ENCODE data around the gene ATMIN.

ATMIN gene
- total RNA-seq, result 59.4 to 80.4 (median 64.1) reads per million in 3 donors

- no peaks in the 10 kb centered on the region for H3K9me3 ChIP-seq (ENCODE audit: control insufficient read depth, low read length)
- no peaks in the 10 kb centered on the region for H3K27me3 ChIP-seq (replicated peaks; ENCODE audit: control insufficient read depth, insufficient read depth, low read length, poor library complexity, severe bottlenecking)
- DNase-seq, result peak; percentile 76 to 81 (median 80)
- H3K27ac ChIP-seq (ENCODE audit: insufficient read depth, low read length, poor library complexity, severe bottlenecking), result peak within 1 kb of the TSS; percentile 19
- no peaks in the 10 kb centered on the region for H3K36me3 ChIP-seq (ENCODE audit: control insufficient read depth, insufficient read depth, low read length)
- peak within 1 kb of the TSS; percentile 64 for H3K4me3 ChIP-seq (ENCODE audit: insufficient read depth, low read depth, low read length, poor library complexity, severe bottlenecking)
- peaks cover 7% of the 10 kb centered on the region for H3K4me1 ChIP-seq (ENCODE audit: control insufficient read depth, insufficient read depth, low read length, poor library complexity, severe bottlenecking)
Observed at GRCh38 chr16:81035398-81035974, at the start of gene ATMIN. TSS of gene ATMIN (plus strand) at chr16:81035842. CDS start at chr16:81035871, 29 bp downstream.

- no peak for DNase-seq
- H3K36me3 ChIP-seq (ENCODE audit: control insufficient read depth, insufficient read depth, low read length), result no peaks in the 10 kb centered on the region
- H3K9me3 ChIP-seq (ENCODE audit: control insufficient read depth, low read length), result no peaks in the 10 kb centered on the region
- no peaks in the 10 kb centered on the region for H3K27me3 ChIP-seq (replicated peaks; ENCODE audit: control insufficient read depth, insufficient read depth, low read length, poor library complexity, severe bottlenecking)
- H3K4me1 ChIP-seq (ENCODE audit: control insufficient read depth, insufficient read depth, low read length, poor library complexity, severe bottlenecking), result no peaks in the 10 kb centered on the region
- H3K27ac ChIP-seq (ENCODE audit: insufficient read depth, low read length, poor library complexity, severe bottlenecking), result no peak overlapping the region
- H3K4me3 ChIP-seq (ENCODE audit: insufficient read depth, low read depth, low read length, poor library complexity, severe bottlenecking), result no peak overlapping the region
Observed at GRCh38 chr16:80986557-80986956, 49.1 kb upstream of the ATMIN start.

- H3K4me3 ChIP-seq (ENCODE audit: insufficient read depth, low read depth, low read length, poor library complexity, severe bottlenecking), result no peak overlapping the region
- H3K36me3 ChIP-seq (ENCODE audit: control insufficient read depth, insufficient read depth, low read length), result no peaks in the 10 kb centered on the region
- H3K4me1 ChIP-seq (ENCODE audit: control insufficient read depth, insufficient read depth, low read length, poor library complexity, severe bottlenecking), result no peaks in the 10 kb centered on the region
- no peak for DNase-seq
- no peaks in the 10 kb centered on the region for H3K9me3 ChIP-seq (ENCODE audit: control insufficient read depth, low read length)
- no peaks in the 10 kb centered on the region for H3K27me3 ChIP-seq (replicated peaks; ENCODE audit: control insufficient read depth, insufficient read depth, low read length, poor library complexity, severe bottlenecking)
- H3K27ac ChIP-seq (ENCODE audit: insufficient read depth, low read length, poor library complexity, severe bottlenecking), result no peak overlapping the region
Observed at GRCh38 chr16:80988756-80989155, 46.9 kb upstream of the ATMIN start.

DNA sequence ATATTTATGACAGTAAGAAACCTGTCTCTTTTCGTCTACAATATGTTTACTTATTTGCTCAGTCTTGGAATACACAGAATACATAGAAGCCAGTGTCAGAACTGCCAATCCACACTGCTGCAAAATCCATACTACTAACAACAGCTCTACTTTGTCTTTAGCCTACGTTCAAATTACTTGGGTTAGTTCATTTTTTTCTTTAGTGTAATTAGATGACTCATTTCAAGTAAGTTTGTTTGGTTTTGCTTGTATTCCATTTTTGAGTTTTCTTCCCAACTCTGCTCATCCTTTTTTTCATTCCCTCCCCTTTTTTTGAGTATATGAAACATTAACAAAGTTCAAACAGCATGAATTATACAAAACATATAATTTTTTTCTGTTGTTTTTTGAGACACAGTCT, 45.8 kb upstream of the ATMIN start:
- Histone ChIP-seq H3K27ac (ENCODE audit: insufficient read depth, low read length, poor library complexity, severe bottlenecking) (no peak overlapping the region), H3K4me3 (ENCODE audit: insufficient read depth, low read depth, low read length, poor library complexity, severe bottlenecking) (no peak overlapping the region), H3K4me1 (ENCODE audit: control insufficient read depth, insufficient read depth, low read length, poor library complexity, severe bottlenecking) (no peaks in the 10 kb centered on the region), H3K27me3 (replicated peaks; ENCODE audit: control insufficient read depth, insufficient read depth, low read length, poor library complexity, severe bottlenecking) (no peaks in the 10 kb centered on the region), H3K36me3 (ENCODE audit: control insufficient read depth, insufficient read depth, low read length) (no peaks in the 10 kb centered on the region), H3K9me3 (ENCODE audit: control insufficient read depth, low read length) (no peaks in the 10 kb centered on the region)
- DNase-seq, result no peak

DNA sequence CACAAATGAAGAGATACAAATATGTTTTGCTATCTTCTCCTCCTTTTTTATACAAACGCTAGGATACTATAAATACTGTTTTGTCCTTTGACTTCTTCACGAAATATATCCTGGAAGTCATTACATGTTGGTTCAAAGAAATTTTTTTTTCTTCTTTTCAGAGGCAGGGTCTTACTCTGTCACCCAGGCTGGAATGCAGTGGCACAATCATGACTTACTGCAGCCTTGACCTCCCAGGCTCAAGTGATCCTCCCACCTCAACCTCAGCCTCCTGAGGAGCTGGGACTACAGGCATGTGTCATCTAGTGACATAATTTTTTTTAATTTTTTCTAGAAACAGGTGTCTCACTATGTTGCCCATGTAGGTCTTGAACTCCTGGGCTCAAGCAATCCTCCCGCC, 45.1 kb upstream of the ATMIN start:
- Histone ChIP-seq H3K4me3 (ENCODE audit: insufficient read depth, low read depth, low read length, poor library complexity, severe bottlenecking) (no peak overlapping the region), H3K27me3 (replicated peaks; ENCODE audit: control insufficient read depth, insufficient read depth, low read length, poor library complexity, severe bottlenecking) (no peaks in the 10 kb centered on the region), H3K9me3 (ENCODE audit: control insufficient read depth, low read length) (no peaks in the 10 kb centered on the region), H3K36me3 (ENCODE audit: control insufficient read depth, insufficient read depth, low read length) (no peaks in the 10 kb centered on the region), H3K4me1 (ENCODE audit: control insufficient read depth, insufficient read depth, low read length, poor library complexity, severe bottlenecking) (no peaks in the 10 kb centered on the region), H3K27ac (ENCODE audit: insufficient read depth, low read length, poor library complexity, severe bottlenecking) (no peak overlapping the region)
- DNase-seq, result no peak

GRCh38 chr16:80990978-80991377, 44.7 kb upstream of the ATMIN start:
- H3K4me3 ChIP-seq (ENCODE audit: insufficient read depth, low read depth, low read length, poor library complexity, severe bottlenecking), result no peak overlapping the region
- no peak overlapping the region for H3K27ac ChIP-seq (ENCODE audit: insufficient read depth, low read length, poor library complexity, severe bottlenecking)
- H3K36me3 ChIP-seq (ENCODE audit: control insufficient read depth, insufficient read depth, low read length), result no peaks in the 10 kb centered on the region
- H3K9me3 ChIP-seq (ENCODE audit: control insufficient read depth, low read length), result no peaks in the 10 kb centered on the region
- no peaks in the 10 kb centered on the region for H3K27me3 ChIP-seq (replicated peaks; ENCODE audit: control insufficient read depth, insufficient read depth, low read length, poor library complexity, severe bottlenecking)
- no peak for DNase-seq
- H3K4me1 ChIP-seq (ENCODE audit: control insufficient read depth, insufficient read depth, low read length, poor library complexity, severe bottlenecking), result no peaks in the 10 kb centered on the region

GRCh38 chr16:80991792-80992430, 43.7 kb upstream of the ATMIN start:
- no peak for DNase-seq
- Histone ChIP-seq H3K27me3 (replicated peaks; ENCODE audit: control insufficient read depth, insufficient read depth, low read length, poor library complexity, severe bottlenecking) (no peaks in the 10 kb centered on the region), H3K4me3 (ENCODE audit: insufficient read depth, low read depth, low read length, poor library complexity, severe bottlenecking) (no peak overlapping the region), H3K27ac (ENCODE audit: insufficient read depth, low read length, poor library complexity, severe bottlenecking) (no peak overlapping the region), H3K4me1 (ENCODE audit: control insufficient read depth, insufficient read depth, low read length, poor library complexity, severe bottlenecking) (no peaks in the 10 kb centered on the region), H3K36me3 (ENCODE audit: control insufficient read depth, insufficient read depth, low read length) (no peaks in the 10 kb centered on the region), H3K9me3 (ENCODE audit: control insufficient read depth, low read length) (no peaks in the 10 kb centered on the region)

- no peaks in the 10 kb centered on the region for H3K4me1 ChIP-seq (ENCODE audit: control insufficient read depth, insufficient read depth, low read length, poor library complexity, severe bottlenecking)
- H3K27ac ChIP-seq (ENCODE audit: insufficient read depth, low read length, poor library complexity, severe bottlenecking), result no peak overlapping the region
- no peak for DNase-seq
- H3K4me3 ChIP-seq (ENCODE audit: insufficient read depth, low read depth, low read length, poor library complexity, severe bottlenecking), result no peak overlapping the region
- no peaks in the 10 kb centered on the region for H3K27me3 ChIP-seq (replicated peaks; ENCODE audit: control insufficient read depth, insufficient read depth, low read length, poor library complexity, severe bottlenecking)
- H3K9me3 ChIP-seq (ENCODE audit: control insufficient read depth, low read length), result no peaks in the 10 kb centered on the region
- H3K36me3 ChIP-seq (ENCODE audit: control insufficient read depth, insufficient read depth, low read length), result no peaks in the 10 kb centered on the region
Observed at GRCh38 chr16:80992676-80993293, 42.9 kb upstream of the ATMIN start.

DNA sequence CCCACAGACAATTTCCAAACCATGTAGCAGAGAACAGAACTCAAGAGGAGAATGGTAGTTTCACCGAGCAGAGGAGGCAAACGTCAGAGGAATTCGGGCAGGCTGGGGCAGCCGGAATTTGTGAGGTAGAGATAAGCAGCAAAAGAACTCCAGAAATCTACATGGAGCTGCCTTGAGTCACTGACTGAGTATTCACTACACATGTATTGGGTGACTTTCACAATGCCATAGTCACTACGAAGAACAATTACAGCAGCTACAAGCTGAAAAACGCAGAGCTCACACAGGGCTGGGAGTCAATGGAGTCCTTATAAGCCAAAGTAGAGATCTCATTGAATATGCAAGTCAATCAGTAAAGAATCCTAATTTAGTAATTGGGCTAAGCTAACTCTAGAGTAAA, 42.3 kb upstream of the ATMIN start:
- Histone ChIP-seq H3K27ac (ENCODE audit: insufficient read depth, low read length, poor library complexity, severe bottlenecking) (no peak overlapping the region), H3K9me3 (ENCODE audit: control insufficient read depth, low read length) (no peaks in the 10 kb centered on the region), H3K36me3 (ENCODE audit: control insufficient read depth, insufficient read depth, low read length) (no peaks in the 10 kb centered on the region), H3K4me3 (ENCODE audit: insufficient read depth, low read depth, low read length, poor library complexity, severe bottlenecking) (no peak overlapping the region), H3K4me1 (ENCODE audit: control insufficient read depth, insufficient read depth, low read length, poor library complexity, severe bottlenecking) (no peaks in the 10 kb centered on the region), H3K27me3 (replicated peaks; ENCODE audit: control insufficient read depth, insufficient read depth, low read length, poor library complexity, severe bottlenecking) (no peaks in the 10 kb centered on the region)
- DNase-seq, result no peak

DNA sequence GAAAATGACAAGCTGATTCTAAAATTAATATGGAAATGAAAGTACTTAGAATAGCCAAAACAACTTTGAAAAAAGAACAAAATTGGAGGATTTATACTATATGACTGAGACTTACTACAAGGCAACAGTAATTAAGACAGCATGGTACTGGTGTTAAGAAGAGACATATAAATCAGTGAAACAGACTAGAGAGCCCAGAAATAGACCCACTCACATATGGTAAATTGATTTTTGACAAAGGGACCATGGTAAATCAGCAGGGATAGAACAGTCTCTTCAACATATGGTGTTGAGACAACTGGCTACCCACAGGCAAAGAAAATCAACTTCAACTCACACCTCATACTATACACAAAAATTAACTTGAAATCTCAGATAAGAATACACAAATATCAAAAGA, 41.8 kb upstream of the ATMIN start:
- Histone ChIP-seq H3K27ac (ENCODE audit: insufficient read depth, low read length, poor library complexity, severe bottlenecking) (no peak overlapping the region), H3K9me3 (ENCODE audit: control insufficient read depth, low read length) (no peaks in the 10 kb centered on the region), H3K36me3 (ENCODE audit: control insufficient read depth, insufficient read depth, low read length) (no peaks in the 10 kb centered on the region), H3K4me3 (ENCODE audit: insufficient read depth, low read depth, low read length, poor library complexity, severe bottlenecking) (no peak overlapping the region), H3K4me1 (ENCODE audit: control insufficient read depth, insufficient read depth, low read length, poor library complexity, severe bottlenecking) (no peaks in the 10 kb centered on the region), H3K27me3 (replicated peaks; ENCODE audit: control insufficient read depth, insufficient read depth, low read length, poor library complexity, severe bottlenecking) (no peaks in the 10 kb centered on the region)
- DNase-seq, result no peak

All from effector memory CD4-positive, alpha-beta T cell (primary cell).